GM21737 (cell line): ENCODE data around the gene DIDO1.

Experiments
- ATAC-seq: cut with Tn5 transposase; IDR thresholded peaks from one replicate; pipeline ENCODE4 v1.9.1; 2021; ENCODE audit warnings: mild to moderate bottlenecking, moderate library complexity; ENCODE audit not compliant: unreplicated experiment

The DIDO1 gene

GRCh38 chr20:62911701-62912280 is 14.5 kb downstream of the DIDO1 start:
- no peak for ATAC-seq

- no peak for ATAC-seq
These were observed 15.4 kb downstream of the DIDO1 start for GRCh38 chr20:62910777-62911497.

GRCh38 chr20:62910217-62910766 is 16.0 kb downstream of the DIDO1 start:
- no peak for ATAC-seq

- ATAC-seq, result no peak
These were observed 17.1 kb downstream of the DIDO1 start for GRCh38 chr20:62908971-62909791.

GRCh38 chr20:62907384-62908317 is 18.7 kb downstream of the DIDO1 start:
- ATAC-seq, result no peak

GRCh38 chr20:62906647-62907375 is 19.5 kb downstream of the DIDO1 start:
- ATAC-seq, result no peak

- ATAC-seq, result no peak
These were observed 20.1 kb downstream of the DIDO1 start for GRCh38 chr20:62906209-62906608.

GRCh38 chr20:62905536-62906117 is 20.7 kb downstream of the DIDO1 start:
- no peak for ATAC-seq

GRCh38 chr20:62902926-62903615 is 23.2 kb downstream of the DIDO1 start:
- no peak for ATAC-seq

GRCh38 chr20:62901891-62902290 is 24.4 kb downstream of the DIDO1 start:
- ATAC-seq, result no peak

GRCh38 chr20:62900692-62901584 is 25.4 kb downstream of the DIDO1 start:
- no peak for ATAC-seq

GRCh38 chr20:62900052-62900691 is 26.1 kb downstream of the DIDO1 start:
- peak; percentile 84 for ATAC-seq

- ATAC-seq, result no peak
These were observed 26.7 kb downstream of the DIDO1 start for GRCh38 chr20:62899633-62900051.

GRCh38 chr20:62898970-62899632 is 27.2 kb downstream of the DIDO1 start:
- no peak for ATAC-seq

GRCh38 chr20:62898093-62898964 is 28.0 kb downstream of the DIDO1 start:
- no peak for ATAC-seq

GRCh38 chr20:62897666-62898065 is 28.6 kb downstream of the DIDO1 start:
- no peak for ATAC-seq
